H1 (cell line): Measurements from ENCODE around the gene DCUN1D2. TPM values are rescaled to one million over a fixed set of nuclear protein-coding genes. Genes with fewer than 3 reads are reported as not detected.

ENCODE experiments used
- NANOG ChIP-seq: IDR thresholded peaks from 2 replicates; pipeline ENCODE4 v1.6.1; 2011; ENCODE audit warnings: low read length, low read depth, mild to moderate bottlenecking, inconsistent platforms; ENCODE audit not compliant: insufficient read depth, poor library complexity, severe bottlenecking
- polyA plus RNA-seq, 7 experiments: library from polyadenylated mRNA; depleted of rRNA in 3 of 7; stranded (reverse) in 5 of 7; unstranded in 2 of 7; fragments of >200 nt in 5 of 7; fragments of 200-250 nt in 2 of 7; gene quantifications; 1 replicate in 5 of 7; 2 replicates in 1 of 7; 4 replicates in 1 of 7; pipeline versions ENCODE4 v1.2.1 to v1.2.3, GENCODE V29; 2011 to 2013; ENCODE audit warnings: missing spikeins in 2 of 7, mixed read lengths in 2 of 7
- total RNA-seq: library from RNA; stranded (reverse); fragmentation: NEBNext Ultra II Directional; extraction: Animal tissue kit (Norgen Biotek cat#: 25700); gene quantifications from 2 replicates; pipeline ENCODE4 v1.2.1, GENCODE V29; 2021

DCUN1D2 gene
- total and polyA plus RNA-seq, 2 of the 8 experiments (the other 6 are each of a cell fraction or from before 2014, with no cell fraction given): 19.5 to 35.3 TPM

DNA sequence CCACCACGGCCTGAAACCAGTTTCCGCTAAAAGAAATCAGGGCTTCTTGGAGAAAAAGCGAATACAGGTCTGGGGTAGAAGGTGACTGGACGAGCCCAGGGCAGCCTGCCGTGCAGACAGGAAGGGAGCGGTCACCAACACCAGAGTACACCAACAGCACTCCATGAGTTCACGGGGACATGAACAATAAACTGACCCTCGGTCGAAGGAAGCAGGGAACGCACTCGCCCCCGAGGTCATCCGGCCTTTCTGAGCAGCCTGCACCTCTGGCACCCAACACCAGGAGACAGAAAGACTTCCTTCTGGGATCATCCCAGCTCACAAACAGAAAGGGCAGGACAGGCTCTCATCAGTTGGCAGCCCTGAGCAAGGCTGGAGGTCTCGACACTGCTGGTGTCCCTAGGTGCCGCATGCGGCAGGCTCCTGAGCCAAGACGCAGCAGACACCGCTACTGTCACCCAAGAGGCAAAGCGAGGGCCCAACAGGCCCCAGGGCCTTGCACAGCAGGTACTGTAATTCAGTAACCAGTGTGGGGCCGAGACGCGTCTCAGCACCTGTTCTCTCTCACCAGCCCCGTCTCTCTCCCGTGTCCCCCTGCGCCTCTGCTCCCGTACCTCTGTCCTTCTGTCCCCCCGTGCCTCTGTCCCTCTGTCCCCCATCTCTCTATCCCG, 18.0 kb downstream of the DCUN1D2 start (continued):
- TF ChIP-seq NANOG: no peak
